NOMO-1 treated with DMSO at 0.1 percent for 48 hours (cell line): ENCODE results near the gene PCSK4.
"Not testable (repeated sequence)": the region's sequence is repeated elsewhere in the genome, so short reads cannot be mapped to it uniquely, and the experiment has no call there.

Source experiments
- DNase-seq: peaks from one replicate; lab custom pipeline; 2025; ENCODE audit not compliant: unreplicated experiment; lab: John Stamatoyannopoulos, UW

The PCSK4 gene

GRCh38 chr19:1505991-1506881 lies 16.1 kb upstream of the PCSK4 start:
- no peak for DNase-seq

- no peak for DNase-seq
Measured at GRCh38 chr19:1505012-1505411, 14.9 kb upstream of the PCSK4 start.

GRCh38 chr19:1503925-1504773 lies 14.0 kb upstream of the PCSK4 start:
- DNase-seq = no peak

GRCh38 chr19:1503089-1503924 lies 13.2 kb upstream of the PCSK4 start:
- DNase-seq = peak; percentile 60

- no peak for DNase-seq
Measured at GRCh38 chr19:1502433-1503088, 12.4 kb upstream of the PCSK4 start.

GRCh38 chr19:1501200-1501595 lies 11.0 kb upstream of the PCSK4 start:
- DNase-seq = no peak

GRCh38 chr19:1499231-1499630 lies 9.1 kb upstream of the PCSK4 start:
- not testable (repeated sequence) for DNase-seq

GRCh38 chr19:1497578-1498235 lies 7.6 kb upstream of the PCSK4 start:
- DNase-seq = no peak

- no peak for DNase-seq
Measured at GRCh38 chr19:1496714-1497577, 6.8 kb upstream of the PCSK4 start.

- DNase-seq = no peak
Measured at GRCh38 chr19:1495799-1496713, 5.9 kb upstream of the PCSK4 start.

GRCh38 chr19:1495051-1495798 lies 5.1 kb upstream of the PCSK4 start:
- no peak for DNase-seq

- DNase-seq = no peak
Measured at GRCh38 chr19:1494115-1494815, 4.1 kb upstream of the PCSK4 start.

- DNase-seq = no peak
Measured at GRCh38 chr19:1492474-1493006, 2.4 kb upstream of the PCSK4 start.

GRCh38 chr19:1491849-1492170 lies 1.7 kb upstream of the PCSK4 start:
- DNase-seq = no peak

GRCh38 chr19:1491114-1491848 lies 1.1 kb upstream of the PCSK4 start, which contains the start of gene REEP6:
Gene REEP6 (plus strand): TSS chr19:1491181. CDS start chr19:1491270, 89 bp downstream.
- DNase-seq = no peak
